GM19438 (cell line): ENCODE data around the gene SFXN1.

Experiments used
- ATAC-seq: cut with Tn5 transposase; IDR thresholded peaks from one replicate; pipeline ENCODE4 v1.9.1; 2021; ENCODE audit warnings: low read depth; ENCODE audit not compliant: unreplicated experiment

The SFXN1 gene

DNA sequence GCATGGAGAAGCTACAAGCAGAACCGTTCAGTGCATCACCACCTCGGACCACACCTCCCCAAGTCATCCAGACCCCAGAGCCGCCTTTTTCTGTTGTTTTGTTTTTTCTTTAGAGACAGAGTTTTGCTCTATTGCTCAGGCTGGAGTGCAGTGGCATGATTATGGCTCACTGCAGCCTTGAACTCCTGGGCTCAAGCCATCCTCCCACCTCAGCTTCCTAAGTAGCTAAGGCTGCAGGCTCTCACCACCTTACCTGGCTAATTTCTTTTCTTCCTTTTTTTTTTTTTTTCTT, 13.5 kb upstream of the SFXN1 start:
- ATAC-seq: no peak

DNA sequence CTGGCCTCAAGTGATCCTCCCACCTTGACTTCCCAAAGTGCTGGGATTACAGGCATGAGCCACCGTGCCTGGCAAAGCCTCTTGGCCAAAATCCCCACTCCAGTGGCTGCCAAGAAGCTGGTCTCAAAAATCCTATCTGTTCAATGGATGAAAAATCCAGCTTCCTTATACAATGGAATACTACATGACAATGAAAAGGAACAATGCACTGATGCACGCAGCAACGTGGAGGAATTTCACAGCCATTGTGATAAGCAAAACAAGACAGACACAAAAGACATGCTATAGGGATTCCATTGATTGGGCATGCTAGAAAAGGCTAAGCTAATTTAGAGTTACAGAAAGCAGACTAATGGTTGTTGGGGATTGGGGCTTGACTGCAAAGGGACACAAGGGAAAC, 13.1 kb upstream of the SFXN1 start:
- ATAC-seq: no peak

DNA sequence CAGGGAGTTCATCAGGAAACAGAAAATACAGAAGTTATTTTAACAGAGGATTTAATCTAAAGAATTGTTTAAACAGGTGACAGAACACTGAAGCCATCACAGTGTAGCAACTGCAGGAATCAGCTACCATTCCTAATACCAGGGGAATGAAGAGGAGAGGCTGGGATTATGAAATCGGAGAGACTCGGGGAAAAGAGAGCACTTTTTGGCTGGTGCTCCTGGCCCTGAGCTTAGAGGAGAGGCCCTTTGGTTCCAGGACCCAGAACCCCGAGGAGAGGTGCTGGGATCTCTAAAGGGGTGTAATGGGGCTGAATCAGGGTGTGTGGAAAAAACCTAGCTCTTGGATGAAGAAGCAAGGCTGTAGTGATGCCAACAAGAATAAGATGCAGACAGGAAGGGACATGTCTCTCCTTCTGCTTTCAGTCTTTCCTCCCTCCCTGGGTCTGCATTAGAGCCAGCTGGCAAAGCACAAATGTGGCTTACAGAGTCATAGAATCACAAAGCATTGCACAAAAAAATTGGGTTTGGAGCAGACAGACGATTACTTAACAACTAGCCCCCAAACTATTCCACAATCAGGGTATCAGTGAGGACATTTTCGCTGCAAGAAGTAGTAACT, 11.6 kb upstream of the SFXN1 start:
- no peak for ATAC-seq

DNA sequence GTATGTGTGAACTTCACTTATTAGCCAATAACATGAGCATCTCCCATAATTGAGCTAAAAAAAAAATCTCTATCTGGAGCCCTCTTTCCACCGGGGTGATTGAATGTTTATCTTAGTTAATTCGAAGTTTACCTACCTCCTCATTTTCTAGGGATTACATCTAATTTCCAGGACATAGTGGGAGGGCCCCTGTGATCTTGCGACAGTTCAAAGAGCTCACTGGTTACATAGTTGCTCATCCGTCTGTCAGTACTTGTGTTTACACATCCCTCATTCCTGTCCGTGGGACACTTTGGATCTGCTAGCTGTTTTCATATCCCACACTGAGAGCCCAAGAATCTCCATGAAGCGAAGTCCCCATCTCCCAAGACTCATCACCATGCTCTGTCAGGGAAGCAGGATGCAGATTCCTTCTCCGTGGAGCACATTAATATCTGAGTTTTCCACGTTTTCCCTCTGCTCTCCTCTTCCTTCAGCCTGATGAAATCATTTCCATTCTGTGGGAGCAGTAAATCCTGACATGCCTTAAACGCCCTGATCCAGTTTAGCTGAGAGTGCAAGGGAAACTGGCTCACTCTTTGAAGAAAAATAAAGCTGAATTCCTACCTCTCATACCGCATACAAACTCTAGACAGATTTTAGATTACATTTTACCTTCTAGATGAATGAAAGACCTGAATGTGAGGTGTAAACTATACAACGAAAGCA, 10.2 kb upstream of the SFXN1 start:
- ATAC-seq: no peak

DNA sequence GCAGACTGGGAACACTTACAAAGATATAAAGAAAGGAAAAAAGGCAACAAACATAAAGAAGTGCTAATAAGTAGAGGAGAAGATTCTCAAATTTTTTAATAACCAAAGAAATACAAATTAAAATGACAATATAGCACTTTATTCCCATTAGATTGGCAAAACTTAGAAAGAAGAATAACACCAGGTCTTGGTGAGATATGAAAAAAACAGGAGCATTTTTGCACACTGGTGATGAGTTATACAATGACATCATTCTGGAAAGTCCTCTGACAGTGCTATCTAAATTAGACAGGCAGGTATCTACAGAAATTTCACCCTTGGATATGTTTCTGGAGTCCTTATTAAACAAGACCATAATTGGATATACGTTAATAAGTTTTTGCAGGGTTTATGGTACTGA, 9.5 kb upstream of the SFXN1 start:
- ATAC-seq: no peak

DNA sequence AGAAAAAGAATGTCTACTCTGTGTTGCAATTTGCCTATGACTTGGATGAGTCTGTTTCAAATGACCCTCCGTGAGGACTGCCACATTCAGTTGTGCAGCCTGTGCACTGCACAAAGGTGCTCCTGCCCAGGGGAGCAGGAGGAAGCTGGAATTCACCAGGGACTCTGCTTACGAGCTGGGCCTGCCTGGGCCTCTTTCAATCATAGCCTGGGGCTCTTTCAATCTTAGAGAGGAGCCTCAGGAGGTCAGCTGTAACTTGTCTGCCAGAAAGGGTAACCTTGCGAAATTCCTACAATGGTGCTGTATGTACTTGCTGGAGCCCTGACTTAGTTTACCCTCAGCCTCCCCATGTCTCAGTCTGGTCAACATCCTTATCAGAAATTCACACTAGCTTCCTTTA, 8.4 kb upstream of the SFXN1 start:
- ATAC-seq: no peak

DNA sequence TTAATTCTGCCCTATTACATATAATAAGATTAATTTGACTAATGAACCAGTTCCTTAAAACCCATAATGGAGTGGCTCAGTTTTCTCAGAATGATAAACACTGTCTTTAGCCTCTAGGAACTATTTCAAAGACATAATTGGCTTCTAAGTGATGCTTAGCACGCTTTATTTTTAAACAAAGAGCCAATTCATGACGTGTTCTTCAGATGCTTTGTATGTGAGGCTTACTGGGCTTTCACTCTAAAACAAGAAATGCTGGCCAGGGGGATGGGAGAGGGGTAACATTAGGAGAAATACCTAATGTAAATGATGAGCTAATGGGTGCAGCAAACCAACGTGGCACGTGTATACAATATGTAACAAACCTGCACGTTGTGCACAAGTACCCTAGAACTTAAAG, 7.6 kb upstream of the SFXN1 start:
- no peak for ATAC-seq

DNA sequence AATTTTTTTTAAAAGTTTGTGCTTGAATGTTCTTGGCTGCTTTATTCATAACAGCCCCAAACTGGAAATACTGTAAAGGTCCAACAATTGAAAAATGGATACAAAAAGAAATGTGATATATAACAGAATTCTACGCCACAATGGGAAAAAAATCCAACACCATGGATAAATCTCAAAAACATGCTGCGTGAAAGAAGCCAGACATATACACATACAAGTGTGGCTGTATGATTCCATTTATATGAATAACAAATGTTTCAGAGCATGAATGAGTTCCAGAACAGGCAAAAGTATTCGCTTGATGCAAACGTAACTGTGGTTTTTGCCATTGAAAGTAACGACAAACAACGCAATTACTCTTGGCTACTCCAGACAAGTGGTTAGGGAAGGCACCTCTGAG, 7.2 kb upstream of the SFXN1 start:
- no peak for ATAC-seq

DNA sequence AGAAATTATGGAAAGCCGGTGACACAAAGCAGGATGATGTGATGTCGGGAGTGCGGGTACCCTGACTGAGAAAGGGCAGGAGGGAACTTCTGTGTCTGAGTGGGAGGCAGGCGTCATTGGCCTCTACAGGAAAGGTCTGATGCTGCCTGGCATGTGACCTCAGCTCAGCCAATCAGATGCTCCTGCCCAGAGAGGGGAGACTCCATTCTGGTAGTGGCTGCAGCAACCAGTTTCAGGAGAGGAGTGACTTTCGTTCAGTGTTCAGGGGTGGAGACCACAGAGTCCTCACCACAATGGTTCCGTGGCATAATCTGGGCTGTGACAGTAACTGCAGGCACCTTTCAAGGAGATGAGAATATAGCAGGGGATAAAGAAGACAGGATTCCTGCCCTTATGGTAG, 6.7 kb upstream of the SFXN1 start:
- ATAC-seq: no peak

DNA sequence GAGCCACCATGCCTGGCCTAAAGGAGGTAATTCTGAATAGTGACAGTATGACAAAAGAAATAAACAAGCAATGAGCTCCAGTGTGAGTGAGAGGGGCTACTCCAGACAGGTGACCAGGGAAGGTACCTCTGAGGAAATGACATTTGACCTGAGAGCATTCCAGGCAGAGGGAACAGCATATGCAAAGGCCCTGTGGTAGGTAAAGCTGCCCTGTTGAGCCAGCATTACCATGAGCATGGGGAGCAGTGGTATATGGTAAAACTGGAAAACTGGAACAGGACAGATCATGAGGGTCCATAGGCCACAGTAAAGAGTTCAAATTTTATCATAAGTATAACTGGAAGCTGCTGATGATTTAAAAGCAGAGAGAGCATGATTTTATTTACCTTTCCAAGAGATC, 6.0 kb upstream of the SFXN1 start:
- ATAC-seq: no peak

DNA sequence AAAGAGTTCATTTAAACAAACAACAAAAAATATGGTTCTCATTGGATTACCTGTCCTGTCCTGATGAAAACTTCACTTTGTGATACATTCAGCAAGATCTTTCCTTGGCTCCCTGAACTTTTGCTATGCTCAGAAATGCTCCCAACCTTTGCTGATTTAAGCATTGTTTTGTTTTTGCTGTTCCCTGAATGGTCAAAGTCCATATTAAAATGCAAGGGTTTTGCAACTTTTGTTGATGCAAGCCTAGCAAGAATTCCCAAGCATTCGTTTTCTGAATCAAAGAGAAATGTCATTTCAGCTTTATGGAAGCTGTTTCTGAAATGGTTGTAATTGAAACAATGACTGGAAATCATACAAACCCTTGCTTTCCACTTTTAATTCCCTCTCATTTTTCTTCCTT, 3.1 kb upstream of the SFXN1 start:
- no peak for ATAC-seq

DNA sequence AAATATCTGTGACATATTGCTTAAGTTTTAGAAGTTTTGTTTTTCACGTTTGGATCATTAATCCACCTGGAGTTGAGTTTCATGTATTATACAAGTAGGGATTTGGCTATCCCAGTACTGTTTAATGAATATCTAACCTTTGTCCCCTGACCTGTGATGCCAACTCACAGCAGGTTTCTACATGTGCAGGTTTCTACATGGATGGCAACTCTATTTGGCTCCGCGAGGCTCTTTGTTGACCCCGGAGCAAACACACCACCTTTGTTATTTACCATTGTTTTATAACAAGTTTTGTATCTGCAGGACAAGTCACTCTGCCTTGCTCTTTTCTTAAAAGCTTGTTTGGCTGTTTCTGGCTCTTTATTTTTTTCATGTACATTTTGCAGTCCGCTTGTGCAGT, 920 bp upstream of the SFXN1 start:
- ATAC-seq: no peak

DNA sequence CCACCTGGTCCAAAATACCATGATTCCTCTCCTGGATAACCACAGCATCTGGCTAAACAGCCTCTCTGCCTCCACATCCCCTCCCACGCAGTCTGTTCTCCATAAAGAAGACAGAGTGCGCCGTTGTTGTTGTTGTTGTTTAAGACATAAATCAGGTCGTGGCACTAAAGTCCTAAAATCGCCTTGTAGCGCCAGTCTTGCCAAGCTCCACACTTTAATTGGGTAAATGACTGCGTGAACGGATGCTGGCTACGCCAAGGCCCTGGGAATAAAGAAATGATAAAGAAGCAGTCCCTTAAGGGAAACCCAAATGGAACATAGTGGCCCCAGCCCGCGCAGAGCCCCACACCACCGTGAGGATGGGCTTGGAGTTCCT, 364 bp upstream of the SFXN1 start:
- no peak for ATAC-seq

DNA sequence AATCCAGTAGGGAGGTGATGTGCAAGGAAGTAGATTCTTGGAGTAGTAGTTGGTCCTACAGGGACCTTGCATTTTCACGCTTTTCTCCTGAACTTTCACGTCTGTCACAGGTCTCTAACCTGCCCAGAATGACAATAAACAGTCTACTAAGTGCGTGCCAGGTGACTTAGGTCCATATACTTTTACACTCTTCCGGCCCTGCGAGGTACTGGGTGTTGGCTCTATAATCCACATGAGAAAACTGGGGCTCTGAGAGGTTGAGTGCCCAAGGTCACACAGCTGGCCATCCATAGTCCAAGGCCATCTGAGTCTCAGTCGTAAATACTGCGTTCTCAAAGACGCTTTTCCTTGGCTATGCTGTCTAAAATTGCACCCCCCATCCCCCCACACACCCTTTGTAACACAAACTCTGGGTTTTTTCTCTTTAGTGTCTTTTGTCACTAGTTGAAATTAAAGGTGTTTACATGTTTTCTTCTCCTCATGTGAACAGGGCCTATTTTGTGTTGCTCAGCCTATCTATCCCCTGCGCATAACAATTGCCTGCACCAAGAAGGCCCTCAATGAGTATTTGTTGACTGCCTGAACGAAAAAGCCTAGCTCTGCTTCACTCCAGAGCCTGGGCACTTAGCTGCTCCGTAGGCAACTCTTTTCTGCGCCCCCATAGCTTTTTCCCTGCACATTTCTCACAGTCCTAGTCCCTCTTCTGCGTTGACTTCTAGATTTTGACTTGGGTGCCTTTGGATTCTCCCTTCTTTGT, 943 bp downstream of the SFXN1 start:
- ATAC-seq: peak; percentile 10

DNA sequence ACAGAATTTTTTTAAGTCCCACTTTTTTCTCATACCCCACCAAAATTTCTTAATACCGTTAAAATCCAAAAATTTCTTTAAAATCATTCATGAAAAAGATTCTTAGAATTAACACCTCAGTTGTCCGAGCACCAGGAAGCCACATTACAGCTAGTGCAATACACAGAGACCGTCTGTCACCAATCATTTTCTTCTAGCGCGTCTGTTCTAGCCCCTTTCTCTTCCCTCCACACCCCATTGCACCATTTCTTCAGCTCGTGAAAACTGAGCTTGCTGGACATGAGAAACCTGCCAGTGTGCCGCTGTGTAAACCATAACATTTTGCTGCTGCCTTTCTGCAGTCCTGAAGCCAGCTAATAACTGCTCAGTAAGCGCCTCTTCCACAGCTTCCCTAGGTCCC, 5.0 kb downstream of the SFXN1 start:
- ATAC-seq: no peak

DNA sequence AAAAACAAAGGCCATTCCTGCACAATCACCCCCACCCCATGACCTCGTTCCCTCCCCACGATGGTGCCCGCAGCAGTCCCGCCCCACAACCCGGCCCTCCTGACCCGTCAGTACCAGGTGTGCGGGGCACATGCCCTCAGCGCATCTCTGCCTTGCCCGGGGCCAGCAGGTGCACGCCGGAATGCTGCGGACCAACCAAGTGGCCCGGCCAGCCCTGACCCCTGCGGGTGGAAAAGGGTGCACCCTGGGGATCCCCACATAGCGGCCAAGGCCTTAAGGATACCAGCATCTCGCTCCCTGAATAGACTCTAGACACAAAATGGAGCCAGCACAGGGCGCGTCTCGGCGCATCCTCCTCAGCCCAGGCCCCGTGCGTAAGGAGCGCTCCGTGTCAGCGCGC, 6.0 kb downstream of the SFXN1 start:
- no peak for ATAC-seq

DNA sequence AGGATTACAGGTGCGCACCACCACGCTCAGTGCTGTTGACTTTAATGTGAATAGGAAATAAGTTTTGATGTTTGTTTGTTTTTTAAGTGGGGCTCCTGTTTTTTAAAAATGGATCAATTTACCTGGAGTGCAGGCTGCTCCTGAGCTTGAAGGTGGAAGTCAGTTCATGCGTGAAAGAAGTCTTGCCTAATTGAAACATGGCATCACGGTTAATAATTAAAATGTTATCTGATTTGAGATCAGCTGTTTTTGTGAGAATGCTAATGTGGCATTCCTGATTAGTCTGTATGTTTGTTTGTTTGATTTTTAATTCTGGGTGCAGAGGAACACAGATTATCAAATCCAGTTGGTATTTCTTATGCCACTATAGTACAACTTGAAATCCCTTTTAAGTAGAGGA, 6.5 kb downstream of the SFXN1 start:
- no peak for ATAC-seq

DNA sequence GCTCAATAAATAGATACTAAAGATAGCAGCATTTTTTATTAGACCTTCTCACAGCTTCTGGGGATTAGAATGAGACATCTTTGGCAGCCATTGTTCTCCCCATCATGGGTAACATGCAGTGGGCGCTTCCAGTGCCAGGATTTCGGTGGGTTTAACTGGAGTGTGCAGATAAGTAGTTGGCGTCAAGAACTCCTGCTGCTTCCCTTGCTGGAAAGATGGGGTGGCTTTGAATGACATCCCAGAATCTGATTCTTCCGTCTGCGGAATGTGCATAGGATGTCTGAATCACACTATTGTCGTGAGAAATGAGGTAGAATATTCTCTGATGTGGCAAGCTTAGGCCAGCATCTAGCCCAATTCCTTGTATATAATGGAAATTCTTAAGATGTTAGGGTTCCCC, 7.3 kb downstream of the SFXN1 start:
- no peak for ATAC-seq

DNA sequence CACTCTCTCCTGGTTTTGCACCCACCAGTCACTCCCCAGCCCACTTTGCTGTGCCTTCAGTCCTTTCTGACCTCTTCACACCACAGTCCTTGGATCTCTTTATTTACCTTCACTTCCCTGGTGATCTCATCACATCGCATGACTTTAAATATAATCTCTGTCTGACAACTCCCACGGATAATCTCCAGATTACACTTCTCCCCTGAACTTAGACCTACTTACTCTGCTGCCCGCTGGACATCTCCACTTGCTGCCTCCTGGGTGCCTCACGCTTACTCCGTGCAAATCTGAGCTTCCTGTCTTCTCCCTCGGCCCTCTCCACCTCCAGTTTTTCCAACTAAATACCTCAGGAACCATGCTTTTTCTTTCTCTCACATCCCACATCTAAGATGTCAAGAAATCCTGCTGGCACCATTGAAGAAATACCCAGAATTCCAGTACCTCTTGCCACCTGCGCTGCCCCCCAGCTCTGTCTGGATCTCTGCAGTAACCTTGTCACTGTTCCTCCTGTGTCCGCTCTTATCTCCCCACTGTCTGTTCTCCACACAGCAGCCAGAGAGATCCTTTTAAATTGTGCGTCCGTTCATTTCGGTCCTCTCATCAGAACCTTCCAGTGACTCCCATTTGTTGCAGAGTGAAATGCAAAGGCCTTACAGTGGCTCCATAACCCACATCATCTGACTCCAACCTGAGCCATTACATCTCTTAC, 9.3 kb downstream of the SFXN1 start:
- no peak for ATAC-seq

DNA sequence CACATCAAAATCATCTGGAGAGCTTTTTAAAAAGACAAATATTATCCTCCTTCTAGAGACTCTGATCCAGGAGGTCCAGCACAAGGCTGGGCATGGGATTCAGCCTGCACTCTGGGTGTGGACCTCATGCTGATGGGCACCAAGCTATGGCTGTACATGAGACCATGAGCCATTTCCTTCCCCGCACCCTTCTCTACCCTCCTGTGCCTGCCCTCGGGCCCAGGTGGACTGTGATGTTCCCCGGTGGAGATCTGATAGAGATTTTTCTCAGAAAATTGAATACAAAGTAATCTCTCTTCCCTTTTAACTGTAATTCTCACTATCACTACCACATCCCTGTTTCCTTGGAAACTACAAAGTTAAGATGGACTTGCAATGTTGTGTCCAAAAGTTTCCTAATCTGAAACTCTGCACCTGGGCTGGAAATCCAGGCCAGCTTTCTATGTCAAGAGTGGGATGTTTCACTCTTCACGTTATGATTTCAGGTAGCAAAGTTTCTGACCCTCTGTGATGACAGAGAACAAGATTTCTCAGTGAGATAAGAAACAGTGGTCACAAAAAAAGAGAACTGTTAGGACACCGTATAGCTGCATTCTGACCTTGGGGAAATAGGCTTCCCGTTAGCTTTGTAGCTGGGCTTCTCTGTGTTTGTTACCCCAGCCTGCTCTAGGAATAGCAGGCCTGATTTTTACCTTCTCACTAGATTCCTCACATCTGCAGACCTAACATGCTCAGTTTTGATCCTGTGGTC, 11.5 kb downstream of the SFXN1 start:
- no peak for ATAC-seq

DNA sequence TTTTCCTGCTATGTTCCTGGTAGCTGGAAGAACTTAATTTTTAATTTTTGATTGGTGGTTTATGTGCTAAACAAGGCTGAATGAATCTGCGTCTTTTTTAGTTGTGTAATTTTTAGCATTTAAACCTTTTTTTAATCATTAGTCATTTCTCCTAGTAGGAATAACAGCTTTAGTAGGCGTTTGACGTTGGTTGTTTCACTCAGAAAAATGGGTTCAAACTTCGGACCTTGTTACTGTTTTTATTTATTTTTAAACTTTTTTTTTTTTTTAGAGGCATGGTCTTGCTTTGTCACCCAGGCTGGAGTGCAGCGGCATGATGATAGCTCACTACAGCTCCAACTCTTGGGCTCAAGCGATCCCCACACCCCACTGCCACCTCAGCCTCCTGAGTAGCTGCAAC, 12.9 kb downstream of the SFXN1 start:
- no peak for ATAC-seq
